A549 treated with dexamethasone at 1 μM for 4 hours (cell line): ENCODE data around the gene SPATA20. TPM values are rescaled to one million over a fixed set of nuclear protein-coding genes. Genes with fewer than 3 reads are reported as not detected.

Experiments used
- total RNA-seq: library from RNA; stranded (reverse); fragments of 200-300 nt; extraction: Qiagen RNA extraction; gene quantifications from 5 replicates; pipeline ENCODE4 v1.2.3, GENCODE V29; 2022

Gene SPATA20
- 58.5 to 82.5 TPM (median 77.0 TPM) in 5 replicates for total RNA-seq

GRCh38 chr17:50547035-50547735 lies at the start of gene SPATA20:
SPATA20 (plus strand) TSS chr17:50547174; CDS start chr17:50547209, 35 bp downstream.

GRCh38 chr17:50507871-50508572 lies 39.0 kb upstream of the SPATA20 start, which contains the start of gene MYCBPAP:
MYCBPAP (plus strand) TSS chr17:50508439; CDS start chr17:50508675, 236 bp downstream.

GRCh38 chr17:50532452-50533024 lies 14.4 kb upstream of the SPATA20 start, which contains the start of gene EPN3:
EPN3 (plus strand) TSS chr17:50532735; CDS start chr17:50536557, 3,822 bp downstream.

GRCh38 chr17:50560185-50560824 lies 13.3 kb downstream of the SPATA20 start, which contains the start of gene CACNA1G:
CACNA1G (plus strand) TSS chr17:50560715; CDS start chr17:50561460, 745 bp downstream.

Other genes starting within 250 kb of the SPATA20 start
- gene XYLT2, start 201.0 kb upstream of the SPATA20 start, total RNA-seq = 15.9 to 25.4 TPM (median 23.4 TPM) in 5 replicates
- 118 to 156 TPM (median 127 TPM) in 5 replicates for gene MRPL27, start 174.0 kb upstream of the SPATA20 start, total RNA-seq
- gene EME1, start 173.9 kb upstream of the SPATA20 start, total RNA-seq = 13.3 to 14.6 TPM (median 14.3 TPM) in 5 replicates
- gene LRRC59, start 149.7 kb upstream of the SPATA20 start, total RNA-seq = 240 to 258 TPM (median 249 TPM) in 5 replicates
- 11.7 to 17.2 TPM (median 12.4 TPM) in 5 replicates for gene ACSF2, start 121.0 kb upstream of the SPATA20 start, total RNA-seq
- not detected in 5 replicates for gene CHAD, start 78.3 kb upstream of the SPATA20 start, total RNA-seq
- 22.7 to 31.6 TPM (median 31.1 TPM) in 5 replicates for gene RSAD1, start 68.3 kb upstream of the SPATA20 start, total RNA-seq
- 0.38 to 0.61 TPM (median 0.54 TPM) in 5 replicates for gene MYCBPAP, start 38.7 kb upstream of the SPATA20 start, total RNA-seq
- gene EPN3, start 14.4 kb upstream of the SPATA20 start, total RNA-seq = 0.14 to 0.34 TPM (median 0.18 TPM) in 5 replicates
- 2.7 to 4.9 TPM (median 4.6 TPM) in 5 replicates for gene CACNA1G, start 13.5 kb downstream of the SPATA20 start, total RNA-seq
- gene ABCC3, start 87.7 kb downstream of the SPATA20 start, total RNA-seq = 91.0 to 164 TPM (median 132 TPM) in 5 replicates
- gene ANKRD40, start 160.7 kb downstream of the SPATA20 start, total RNA-seq = 46.8 to 56.6 TPM (median 50.2 TPM) in 5 replicates
- gene LUC7L3, start 172.4 kb downstream of the SPATA20 start, total RNA-seq = 71.2 to 104 TPM (median 88.1 TPM) in 5 replicates
- not detected in 5 replicates for gene ANKRD40CL, start 220.3 kb downstream of the SPATA20 start, total RNA-seq